ENCODE results near the gene SND1.

The SND1 gene

GRCh38 chr7:128129224-128129864 lies 477.4 kb downstream of the SND1 start:
- Histone ChIP-seq H3K9me2 (replicated peaks; ENCODE audit: insufficient read depth, low read length) (no peaks in the 10 kb centered on the region), H3K4me2 (ENCODE audit: low read depth, low read length, poor library complexity, severe bottlenecking) (no peak overlapping the region), H3K79me2 (ENCODE audit: insufficient read depth, low read length) (no peaks in the 10 kb centered on the region), H3K9ac (ENCODE audit: low read length) (no peak overlapping the region), H3K36me3 (ENCODE audit: low read length) (peaks cover 2% of the 10 kb centered on the region; the same call in 1 of the 2 replicates), H3K9me3 (ENCODE audit: insufficient read depth, low read length) (no peaks in the 10 kb centered on the region), H4K20me1 (ENCODE audit: low read depth, low read length) (no peaks in the 10 kb centered on the region), H3K4me3 (ENCODE audit: insufficient read depth, low read length, poor library complexity, severe bottlenecking) (no peak overlapping the region), H3K27ac (ENCODE audit: low read depth, low read length) (no peak overlapping the region), H3F3A (ENCODE audit: insufficient read depth) (no peaks in the 10 kb centered on the region), H2AFZ (ENCODE audit: low read depth, low read length, severe bottlenecking) (no peak overlapping the region), H3K27me3 (ENCODE audit: low read length) (no peaks in the 10 kb centered on the region)
- TF ChIP-seq EZH2phosphoT487 (conservative IDR thresholded peaks at IDR 0.05; ENCODE audit: low read length): no peak
- TF ChIP-seq, protein P1, sequence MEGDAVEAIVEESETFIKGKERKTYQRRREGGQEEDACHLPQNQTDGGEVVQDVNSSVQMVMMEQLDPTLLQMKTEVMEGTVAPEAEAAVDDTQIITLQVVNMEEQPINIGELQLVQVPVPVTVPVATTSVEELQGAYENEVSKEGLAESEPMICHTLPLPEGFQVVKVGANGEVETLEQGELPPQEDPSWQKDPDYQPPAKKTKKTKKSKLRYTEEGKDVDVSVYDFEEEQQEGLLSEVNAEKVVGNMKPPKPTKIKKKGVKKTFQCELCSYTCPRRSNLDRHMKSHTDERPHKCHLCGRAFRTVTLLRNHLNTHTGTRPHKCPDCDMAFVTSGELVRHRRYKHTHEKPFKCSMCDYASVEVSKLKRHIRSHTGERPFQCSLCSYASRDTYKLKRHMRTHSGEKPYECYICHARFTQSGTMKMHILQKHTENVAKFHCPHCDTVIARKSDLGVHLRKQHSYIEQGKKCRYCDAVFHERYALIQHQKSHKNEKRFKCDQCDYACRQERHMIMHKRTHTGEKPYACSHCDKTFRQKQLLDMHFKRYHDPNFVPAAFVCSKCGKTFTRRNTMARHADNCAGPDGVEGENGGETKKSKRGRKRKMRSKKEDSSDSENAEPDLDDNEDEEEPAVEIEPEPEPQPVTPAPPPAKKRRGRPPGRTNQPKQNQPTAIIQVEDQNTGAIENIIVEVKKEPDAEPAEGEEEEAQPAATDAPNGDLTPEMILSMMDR (IDR thresholded peaks at IDR 0.05; ENCODE audit: insufficient read depth, low read length, poor library complexity, severe bottlenecking): no peak

GRCh38 chr7:128131115-128131514 lies 479.1 kb downstream of the SND1 start:
- Histone ChIP-seq H3K9ac (ENCODE audit: low read length) (no peak overlapping the region), H3F3A (ENCODE audit: insufficient read depth) (no peaks in the 10 kb centered on the region), H4K20me1 (ENCODE audit: low read depth, low read length) (no peaks in the 10 kb centered on the region), H3K79me2 (ENCODE audit: insufficient read depth, low read length) (no peaks in the 10 kb centered on the region), H3K9me3 (ENCODE audit: insufficient read depth, low read length) (no peaks in the 10 kb centered on the region), H2AFZ (ENCODE audit: low read depth, low read length, severe bottlenecking) (no peak overlapping the region), H3K36me3 (ENCODE audit: low read length) (peaks cover 2% of the 10 kb centered on the region; the same call in 1 of the 2 replicates), H3K9me2 (replicated peaks; ENCODE audit: insufficient read depth, low read length) (no peaks in the 10 kb centered on the region), H3K4me2 (ENCODE audit: low read depth, low read length, poor library complexity, severe bottlenecking) (no peak overlapping the region), H3K27me3 (ENCODE audit: low read length) (no peaks in the 10 kb centered on the region), H3K4me3 (ENCODE audit: insufficient read depth, low read length, poor library complexity, severe bottlenecking) (no peak overlapping the region), H3K27ac (ENCODE audit: low read depth, low read length) (no peak overlapping the region)
- no peak for TF ChIP-seq EZH2phosphoT487 (conservative IDR thresholded peaks at IDR 0.05; ENCODE audit: low read length)
- TF ChIP-seq, protein P1 (IDR thresholded peaks at IDR 0.05; ENCODE audit: insufficient read depth, low read length, poor library complexity, severe bottlenecking): no peak

DNA sequence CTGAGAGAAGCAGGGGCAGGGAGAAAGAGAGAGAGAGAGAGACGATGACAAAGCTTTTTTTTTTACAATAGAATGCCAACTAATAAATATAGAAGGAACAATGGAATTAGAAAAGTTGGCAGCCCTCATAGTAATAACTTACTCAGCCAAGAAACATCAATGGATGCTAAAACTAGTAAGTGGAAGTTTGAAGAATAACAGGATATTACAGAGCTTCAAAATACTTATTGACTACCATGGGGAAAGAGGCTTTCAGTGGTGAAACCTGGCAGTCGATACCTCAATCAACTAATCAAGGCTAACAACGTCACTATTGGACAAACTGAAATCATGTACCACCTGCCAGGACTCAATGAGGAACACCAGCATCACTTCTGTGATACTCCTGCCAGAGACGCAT lies 479.7 kb downstream of the SND1 start:
- no peak overlapping the region for H3K9ac ChIP-seq (ENCODE audit: low read length)
- H3K9me2 ChIP-seq (replicated peaks; ENCODE audit: insufficient read depth, low read length): no peaks in the 10 kb centered on the region
- no peaks in the 10 kb centered on the region for H3K79me2 ChIP-seq (ENCODE audit: insufficient read depth, low read length)
- no peaks in the 10 kb centered on the region for H3F3A ChIP-seq (ENCODE audit: insufficient read depth)
- no peak overlapping the region for H3K27ac ChIP-seq (ENCODE audit: low read depth, low read length)
- H3K4me3 ChIP-seq (ENCODE audit: insufficient read depth, low read length, poor library complexity, severe bottlenecking): no peak overlapping the region
- no peaks in the 10 kb centered on the region for H4K20me1 ChIP-seq (ENCODE audit: low read depth, low read length)
- TF ChIP-seq, protein P1 (IDR thresholded peaks at IDR 0.05; ENCODE audit: insufficient read depth, low read length, poor library complexity, severe bottlenecking): no peak
- no peak for TF ChIP-seq EZH2phosphoT487 (conservative IDR thresholded peaks at IDR 0.05; ENCODE audit: low read length)
- no peaks in the 10 kb centered on the region for H3K9me3 ChIP-seq (ENCODE audit: insufficient read depth, low read length)
- H2AFZ ChIP-seq (ENCODE audit: low read depth, low read length, severe bottlenecking): no peak overlapping the region
- no peaks in the 10 kb centered on the region for H3K27me3 ChIP-seq (ENCODE audit: low read length)
- peaks cover 2% of the 10 kb centered on the region; the same call in 1 of the 2 replicates for H3K36me3 ChIP-seq (ENCODE audit: low read length)
- H3K4me2 ChIP-seq (ENCODE audit: low read depth, low read length, poor library complexity, severe bottlenecking): no peak overlapping the region

All from SU-DHL-6 (cell line).